K562 (cell line): ENCODE results near the gene TCEA3. TPM values are rescaled to one million over a fixed set of nuclear protein-coding genes. Genes with fewer than 3 reads are reported as not detected.
A peak's percentile ranks its signal among the peaks of the same experiment; 100 is the strongest.

Experiments
- BACH1 ChIP-seq: fragments of 200-800 bp; sonication (Bioruptor generic); IDR thresholded peaks from 2 replicates; pipeline ENCODE4 v1.6.1; 2016; ENCODE audit warnings: missing genetic modification characterization, missing compliant biosample characterization
- BRD4 ChIP-seq: fragments of 200-600 bp; sonication (generic); IDR thresholded peaks from 2 replicates; pipeline ENCODE4 v1.6.1; 2017; ENCODE audit warnings: inconsistent platforms
- BRF2 ChIP-seq: IDR thresholded peaks from 3 replicates; pipeline ENCODE4 v1.6.1; 2011; ENCODE audit warnings: borderline replicate concordance, mild to moderate bottlenecking; ENCODE audit not compliant: insufficient read length, insufficient read depth
- CHD4 ChIP-seq: fragments of 200-600 bp; sonication (generic); IDR thresholded peaks from 3 replicates; pipeline ENCODE4 v1.6.1; 2012; ENCODE audit warnings: low read depth, mild to moderate bottlenecking, mixed read lengths, low read length, inconsistent platforms; ENCODE audit not compliant: insufficient read depth, insufficient replicate concordance, poor library complexity, severe bottlenecking
- CUX1 ChIP-seq: fragments of 200-800 bp; sonication (Bioruptor generic); IDR thresholded peaks from 2 replicates; pipeline ENCODE4 v1.6.1; 2016; ENCODE audit warnings: missing genetic modification characterization, missing compliant biosample characterization
- ELF4 ChIP-seq: fragments of 450-650 bp; formaldehyde crosslinking; IDR thresholded peaks from 2 replicates; pipeline ENCODE4 v1.4.0; 2022; ENCODE audit warnings: missing genetic modification characterization
- HLTF ChIP-seq: fragments of 450-650 bp; IDR thresholded peaks from 2 replicates; pipeline ENCODE4 v1.6.1; 2016
- HSF4 ChIP-seq: fragments of 250-450 bp; sonication (Bioruptor Pico); IDR thresholded peaks from 2 replicates; pipeline ENCODE4 v2.1.2; 2022; ENCODE audit warnings: mild to moderate bottlenecking, moderate library complexity, borderline replicate concordance
- MTF1 ChIP-seq: fragments of 250-450 bp; sonication (Bioruptor Pico); IDR thresholded peaks from 2 replicates; pipeline ENCODE4 v1.9.0; 2021; ENCODE audit warnings: moderate library complexity, mild to moderate bottlenecking, inconsistent platforms, borderline replicate concordance
- NR0B1 ChIP-seq: fragments of 450-650 bp; IDR thresholded peaks from one replicate; pipeline ENCODE4 v1.6.1; 2018; ENCODE audit warnings: mild to moderate bottlenecking, moderate library complexity; ENCODE audit not compliant: partially characterized antibody
- PHB ChIP-seq: fragments of 250-450 bp; sonication (Bioruptor Pico); IDR thresholded peaks from 2 replicates; pipeline ENCODE4 v1.5.0; 2021
- RFX5 ChIP-seq: IDR thresholded peaks from 2 replicates; pipeline ENCODE4 v1.6.1; 2011; ENCODE audit warnings: low read depth, mild to moderate bottlenecking, improper control_type of control experiment, low read length
- TAF15 ChIP-seq: fragments of 200-400 bp; formaldehyde crosslinking; IDR thresholded peaks from 2 replicates; pipeline ENCODE4 v1.6.1; 2017; ENCODE audit warnings: mild to moderate bottlenecking, low read depth, low read length, moderate library complexity
- ZBTB49 ChIP-seq: sonication (generic); formaldehyde crosslinking; IDR thresholded peaks from 2 replicates; pipeline ENCODE4 v1.8.0; 2022; ENCODE audit warnings: missing genetic modification reagents, mild to moderate bottlenecking, borderline replicate concordance
- ZFP36 ChIP-seq: fragments of 150-350 bp; IDR thresholded peaks from 2 replicates; pipeline ENCODE4 v1.6.1; 2018; ENCODE audit warnings: low read length, low read depth; ENCODE audit not compliant: partially characterized antibody
- ZNF347 ChIP-seq: fragments of 450-650 bp; formaldehyde crosslinking; IDR thresholded peaks from 2 replicates; pipeline ENCODE4 v1.4.0; 2020; ENCODE audit warnings: low read depth, mild to moderate bottlenecking, moderate library complexity
- polyA plus RNA-seq, 8 experiments: library from polyadenylated mRNA; depleted of rRNA in 4 of 8; stranded (reverse) in 5 of 8; unstranded in 3 of 8; fragments of >200 nt; fragmentation: Nextera tagmentation in 2 of 8; fragmentation: Illumina TruSeq in 1 of 8; extraction: Ambion mirVana in 2 of 8; extraction: Trizol in 1 of 8; gene quantifications; 2 replicates each; pipeline versions ENCODE4 v1.2.1 to v1.2.3, GENCODE V29; 2011 to 2014; ENCODE audit warnings: inconsistent platforms in 1 of 8, missing spikeins in 1 of 8
- total RNA-seq, 7 experiments: library from RNA; depleted of rRNA in 6 of 7; stranded (reverse); fragments of >200 nt in 6 of 7; fragmentation: Illumina TruSeq in 2 of 7; extraction: Trizol in 2 of 7; gene quantifications; 2 replicates each; pipeline versions ENCODE4 v1.2.1 to v1.2.3, GENCODE V29; 2011 to 2021; ENCODE audit warnings: low replicate concordance in 1 of 7

TCEA3 gene
- total and polyA plus RNA-seq, 9 of the 15 experiments (the other 6 are each of a cell fraction or from before 2014, with no cell fraction given), result 0.03 to 0.55 (median 0.36) TPM

GRCh38 chr1:23341931-23342692, 82.4 kb downstream of the TCEA3 start (continued):
- TF ChIP-seq BRF2, result no peak
- TF ChIP-seq BACH1 (tag), result no peak
- TF ChIP-seq RFX5, result no peak
- no peak for TF ChIP-seq ZBTB49
- TF ChIP-seq CUX1, result 0 out of 2 replicates have a peak, but pooled peaks have one; percentile 29
- TF ChIP-seq MTF1 (CRISPR knock-in tag), result no peak
- no peak for TF ChIP-seq BRD4
- no peak for TF ChIP-seq PHB
- no peak for TF ChIP-seq CHD4
- TF ChIP-seq TAF15, result no peak
- no peak for TF ChIP-seq ZNF347
- no peak for TF ChIP-seq NR0B1
- no peak for TF ChIP-seq HSF4 (CRISPR knock-in tag)
- no peak for TF ChIP-seq ELF4
- TF ChIP-seq ZFP36, result peak; percentile 69
- TF ChIP-seq HLTF, result no peak
